Dedifferentiated amniotic fluid mesenchymal stem cell (primary cell): ENCODE data around the gene B4GALNT2.
"Not testable (repeated sequence)": the region's sequence is repeated elsewhere in the genome, so short reads cannot be mapped to it uniquely, and the experiment has no call there.

Experiments
- DNase-seq: peaks from one replicate; pipeline ENCODE4 v3.0.0-alpha.2; 2016; ENCODE audit errors: extremely low spot score

Gene B4GALNT2

GRCh38 chr17:49121696-49122292, 10.8 kb upstream of the B4GALNT2 start:
- no peak for DNase-seq

DNA sequence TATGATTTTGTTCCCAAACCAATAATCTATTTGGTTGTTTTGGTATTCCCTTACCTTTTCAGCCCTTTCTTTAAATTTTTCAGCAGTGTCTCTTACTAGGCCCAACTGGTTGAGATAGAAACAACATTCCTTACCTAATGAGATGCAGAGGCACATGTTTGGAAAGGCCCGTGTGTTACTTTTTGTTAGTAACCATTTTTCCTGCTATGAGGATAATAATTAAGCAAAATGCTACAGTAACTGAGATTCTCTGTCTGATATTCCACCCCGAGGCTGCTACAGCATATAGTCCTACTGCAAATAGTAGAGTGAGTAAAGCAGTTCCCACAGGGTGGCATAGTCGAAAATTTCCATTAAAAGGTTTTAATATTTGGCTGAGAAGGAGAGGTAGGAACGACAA, 10.0 kb upstream of the B4GALNT2 start:
- no peak for DNase-seq

DNA sequence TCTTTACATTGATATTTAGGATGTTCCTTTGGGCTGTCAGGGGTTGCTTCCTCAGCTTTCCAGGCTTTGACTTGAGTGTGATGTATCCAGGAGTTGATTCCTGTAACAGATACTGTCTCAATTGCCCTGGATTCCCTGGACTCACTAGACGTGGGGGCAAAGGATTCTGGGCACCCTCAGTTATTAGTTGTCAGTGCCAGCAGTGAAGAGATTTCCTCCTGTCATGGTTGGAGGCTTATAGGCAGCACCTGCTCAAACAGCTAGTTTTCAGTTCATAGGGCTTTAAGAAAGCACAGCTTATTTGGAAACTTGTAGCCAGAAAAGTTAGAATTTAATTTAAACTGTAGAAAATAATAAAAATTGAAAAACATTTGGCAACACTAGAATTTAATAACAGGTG, 9.5 kb upstream of the B4GALNT2 start:
- DNase-seq, result no peak

GRCh38 chr17:49125449-49125848, 7.1 kb upstream of the B4GALNT2 start:
- DNase-seq, result no peak

DNA sequence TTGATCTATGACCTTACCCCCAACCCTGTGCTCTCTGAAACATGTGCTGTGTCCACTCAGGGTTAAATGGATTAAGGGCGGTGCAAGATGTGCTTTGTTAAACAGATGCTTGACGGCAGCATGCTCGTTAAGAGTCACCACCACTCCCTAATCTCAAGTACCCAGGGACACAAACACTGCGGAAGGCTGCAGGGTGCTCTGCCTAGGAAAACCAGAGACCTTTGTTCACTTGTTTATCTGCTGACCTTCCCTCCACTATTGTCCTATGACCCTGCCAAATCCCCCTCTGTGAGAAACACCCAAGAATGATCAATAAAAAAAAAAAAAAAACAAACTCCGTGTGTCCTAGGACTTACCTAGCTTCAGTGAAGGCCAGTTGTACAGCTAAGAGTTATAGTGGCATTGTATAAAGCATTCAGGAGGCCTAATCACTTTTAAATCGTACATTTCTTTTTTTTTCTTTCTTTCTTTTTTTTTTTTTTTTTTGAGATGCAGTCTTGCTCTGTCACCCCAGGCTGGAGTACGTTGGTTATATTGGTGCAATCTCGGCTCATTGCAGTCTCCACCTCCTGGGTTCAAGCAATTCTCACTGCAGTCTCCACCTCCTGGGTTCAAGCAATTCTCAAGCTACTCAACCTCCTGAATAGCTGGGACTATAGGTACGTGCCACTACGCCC, 6.2 kb upstream of the B4GALNT2 start:
- DNase-seq, result not testable (repeated sequence)

DNA sequence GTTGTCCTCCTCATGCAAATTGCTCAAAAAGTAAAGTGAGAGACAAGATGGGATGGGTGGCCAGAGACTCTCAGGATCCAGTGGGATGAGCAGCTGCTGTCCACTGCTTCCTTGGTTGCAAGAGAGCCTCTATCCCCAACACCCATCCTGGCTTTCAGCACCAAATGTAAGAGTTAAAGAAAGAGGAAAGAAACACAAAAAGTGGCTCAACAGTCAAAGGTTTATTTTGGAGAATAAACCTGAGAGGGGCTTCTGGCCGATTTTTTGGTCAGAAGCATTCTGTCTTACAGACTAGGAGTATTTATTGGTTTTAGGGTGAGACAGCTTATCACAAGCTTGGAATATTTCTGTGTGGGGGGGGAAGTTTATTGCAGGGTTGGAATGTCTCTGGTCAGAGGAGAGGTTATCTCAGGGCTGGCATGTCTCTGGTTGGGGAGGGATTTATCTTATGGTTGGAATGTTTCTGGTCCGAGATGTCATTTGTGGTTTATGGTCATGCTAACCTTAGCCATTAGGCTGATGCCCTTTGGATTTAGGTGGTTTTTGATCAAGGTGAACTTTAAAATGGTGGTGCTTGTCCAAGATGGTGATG, 3.1 kb upstream of the B4GALNT2 start:
- DNase-seq, result not testable (repeated sequence)

DNA sequence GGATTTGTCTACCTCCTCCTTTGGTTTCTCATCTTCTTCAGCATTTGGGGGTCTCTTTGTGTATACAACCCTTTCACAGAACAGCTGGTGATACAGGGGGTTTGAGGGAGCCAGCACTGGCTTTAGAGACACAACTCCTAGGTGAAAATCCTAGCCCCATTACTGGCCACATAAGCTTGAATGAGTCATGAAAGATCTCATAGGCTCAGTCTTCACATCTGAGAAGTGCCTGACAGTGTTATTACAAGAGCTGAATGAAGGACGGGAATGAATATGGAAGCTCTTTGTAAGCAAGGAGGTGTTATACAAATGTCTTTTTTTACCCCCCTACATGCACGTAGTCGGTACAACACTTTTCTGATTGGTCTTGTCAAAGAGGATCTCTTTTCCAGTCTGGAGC, 1.7 kb upstream of the B4GALNT2 start:
- no peak for DNase-seq

GRCh38 chr17:49132317-49132698, 261 bp upstream of the B4GALNT2 start:
- no peak for DNase-seq

- no peak for DNase-seq
Measured at GRCh38 chr17:49136335-49136734, 3.8 kb downstream of the B4GALNT2 start.

DNA sequence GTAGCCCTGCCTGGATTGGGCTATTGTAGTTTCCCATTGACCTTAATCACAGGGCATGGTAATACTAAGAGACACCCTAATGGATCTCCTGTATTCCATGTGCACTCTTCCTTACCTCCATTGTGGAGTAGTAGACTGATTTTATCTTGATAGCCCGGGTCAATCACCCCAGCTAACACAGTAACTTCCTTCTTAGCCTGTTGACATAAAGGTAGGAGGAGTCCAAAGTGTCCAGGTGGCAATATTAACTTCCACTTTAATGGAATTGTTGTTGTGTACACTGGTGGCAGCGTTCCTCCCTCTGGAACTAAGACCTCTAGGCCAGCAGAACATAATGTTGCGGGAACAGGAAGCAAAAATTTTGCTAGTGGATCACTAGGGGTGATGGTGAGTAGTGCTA, 13.1 kb downstream of the B4GALNT2 start:
- DNase-seq, result not testable (repeated sequence)

DNA sequence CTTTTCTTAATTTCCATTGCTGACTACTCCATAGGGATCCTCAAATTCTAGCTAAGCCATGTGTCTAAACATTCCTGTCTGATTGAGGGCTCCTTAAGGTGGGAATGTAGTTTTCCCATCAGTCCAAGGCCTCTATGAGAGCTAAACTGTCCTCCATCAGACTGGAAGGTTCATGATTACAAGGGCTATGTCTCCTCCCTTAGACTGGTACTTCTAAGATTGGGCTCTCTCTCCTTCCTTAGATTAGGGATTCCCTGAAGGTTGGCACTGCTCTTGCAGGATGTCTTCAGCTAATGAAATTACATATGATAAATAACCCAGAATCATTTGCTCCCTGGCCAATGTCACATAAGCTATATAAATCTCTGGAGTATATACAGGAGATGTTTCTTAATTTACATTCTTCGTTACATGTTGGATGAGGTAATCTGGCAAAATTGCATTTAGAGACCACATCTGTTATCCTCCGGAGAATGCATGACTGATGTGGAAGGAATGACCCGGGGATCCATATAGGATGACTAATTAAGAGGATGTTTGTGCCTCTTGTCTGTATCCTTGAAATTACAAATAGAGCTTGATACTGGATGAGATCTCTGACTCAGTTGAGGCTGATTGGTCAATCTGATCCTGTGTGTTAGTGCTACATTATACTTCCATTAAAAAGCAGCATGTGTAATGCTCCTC, 14.2 kb downstream of the B4GALNT2 start:
- peak; percentile 94 for DNase-seq

DNA sequence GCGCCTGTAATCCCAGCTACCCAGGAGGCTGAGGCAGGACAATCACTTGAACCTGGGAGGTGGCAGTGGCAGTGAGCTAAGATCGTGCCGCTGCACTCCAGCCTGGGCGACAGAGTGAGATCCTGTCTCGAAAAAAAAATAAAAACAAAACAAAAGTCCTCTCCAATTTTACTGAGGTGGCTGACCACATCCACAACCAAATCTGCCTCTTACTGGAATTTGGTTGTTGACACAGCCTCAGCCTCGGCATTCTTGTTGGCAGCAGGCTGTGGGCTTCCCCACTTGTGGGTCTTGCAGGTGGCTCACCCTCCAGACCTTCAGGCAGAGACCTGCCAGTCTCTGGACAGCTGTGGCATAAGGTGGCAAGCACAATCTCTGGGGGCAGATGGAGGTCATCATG, 15.6 kb downstream of the B4GALNT2 start:
- DNase-seq, result no peak

DNA sequence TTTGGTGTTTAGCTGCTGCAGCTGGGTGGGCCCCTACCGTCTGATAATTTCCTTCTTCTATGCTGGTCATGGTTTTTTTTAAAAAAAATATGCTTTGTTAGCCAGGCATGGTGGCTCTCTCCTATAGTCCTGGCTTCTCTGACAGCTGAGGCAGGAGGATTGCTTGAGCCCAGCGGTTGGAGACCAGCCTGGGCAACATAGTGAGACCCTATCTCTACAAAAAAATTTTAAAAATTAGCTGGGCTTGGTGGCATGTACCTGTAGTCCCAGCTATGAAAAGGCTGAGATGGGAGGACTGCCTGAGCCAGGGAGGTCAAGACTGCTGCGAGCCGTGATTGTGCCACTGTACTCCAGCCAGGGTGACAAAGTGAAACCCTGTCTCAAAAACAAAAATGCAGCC, 19.4 kb downstream of the B4GALNT2 start:
- no peak for DNase-seq

DNA sequence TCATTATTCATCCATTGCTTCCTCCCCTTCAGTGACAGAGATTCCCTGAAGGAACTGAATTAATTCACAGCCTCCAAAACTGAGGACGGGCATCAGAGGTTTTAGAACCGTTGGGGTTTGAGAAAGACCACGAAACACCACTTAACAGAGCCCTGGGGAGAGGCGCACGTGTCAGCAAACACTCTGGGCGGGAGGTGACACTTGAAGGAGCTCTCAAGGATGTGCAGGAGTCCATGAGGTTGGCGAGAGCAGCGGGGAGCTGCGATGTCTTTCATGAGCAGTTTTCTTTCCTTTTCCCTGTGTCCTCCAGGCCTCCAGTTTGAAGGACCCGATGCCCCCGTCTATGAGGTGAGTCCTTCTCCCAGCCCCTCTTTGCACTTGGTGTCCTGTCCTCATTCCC, 23.7 kb downstream of the B4GALNT2 start:
- DNase-seq, result no peak

DNA sequence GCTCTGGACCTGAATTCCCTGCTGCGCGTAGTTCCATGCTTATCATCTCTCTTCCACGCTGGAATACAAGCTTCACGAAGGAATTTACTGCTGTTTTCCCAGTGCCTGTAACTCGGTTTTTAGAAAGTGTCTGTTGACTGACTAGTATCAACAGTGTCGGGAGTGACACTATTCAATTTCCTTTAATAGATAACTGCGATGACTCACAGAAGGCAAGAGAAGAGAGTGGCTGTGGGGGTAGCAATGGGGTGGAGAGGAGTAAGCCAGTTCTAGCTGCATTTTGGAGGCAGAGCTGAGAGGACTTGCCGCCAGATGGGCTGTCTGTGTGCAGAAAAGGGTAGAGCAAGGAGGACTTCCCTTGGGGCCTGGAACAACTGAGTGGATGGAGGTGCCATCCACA, 25.2 kb downstream of the B4GALNT2 start:
- no peak for DNase-seq

DNA sequence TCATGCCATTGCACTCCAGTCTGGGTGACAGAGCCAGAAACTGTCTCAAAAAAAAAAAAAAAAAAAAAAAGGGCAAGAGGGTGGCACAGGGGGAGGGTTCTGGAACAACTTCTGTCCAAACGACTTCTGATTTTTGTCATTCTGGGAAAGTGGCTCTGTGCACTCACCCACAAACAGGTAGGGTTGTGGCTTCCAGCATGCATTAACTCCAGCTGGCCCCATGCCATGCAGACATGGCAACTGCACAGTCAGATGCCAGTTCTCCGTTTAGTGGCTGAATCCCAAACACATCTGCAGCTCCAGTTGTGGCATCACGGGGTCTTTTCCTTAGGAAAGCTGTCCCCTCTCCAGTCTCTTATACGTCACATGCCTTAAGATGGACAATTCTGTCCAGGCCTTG, 30.3 kb downstream of the B4GALNT2 start:
- no peak for DNase-seq

- DNase-seq, result no peak
Measured at GRCh38 chr17:49165143-49165542, 32.6 kb downstream of the B4GALNT2 start.

DNA sequence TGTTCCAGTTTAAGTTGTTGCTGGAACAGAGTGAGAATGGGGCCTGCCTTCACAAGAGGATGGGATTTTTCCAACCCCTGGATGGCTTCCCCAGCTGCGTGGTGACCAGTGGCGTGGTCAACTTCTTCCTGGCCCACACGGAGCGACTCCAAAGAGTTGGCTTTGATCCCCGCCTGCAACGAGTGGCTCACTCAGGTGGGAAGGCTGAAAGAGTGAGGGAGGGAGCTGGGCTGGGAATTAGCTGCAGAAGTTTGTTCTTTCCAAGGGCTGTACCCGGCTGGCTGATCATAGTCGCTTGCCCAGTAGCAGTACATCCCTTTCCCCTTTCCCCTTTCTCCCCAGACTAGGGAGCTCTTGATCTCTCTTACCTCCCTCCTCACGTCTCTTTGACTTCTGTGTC, 36.1 kb downstream of the B4GALNT2 start:
- DNase-seq, result no peak

- no peak for DNase-seq
Measured at GRCh38 chr17:49170216-49170615, 37.6 kb downstream of the B4GALNT2 start.

DNA sequence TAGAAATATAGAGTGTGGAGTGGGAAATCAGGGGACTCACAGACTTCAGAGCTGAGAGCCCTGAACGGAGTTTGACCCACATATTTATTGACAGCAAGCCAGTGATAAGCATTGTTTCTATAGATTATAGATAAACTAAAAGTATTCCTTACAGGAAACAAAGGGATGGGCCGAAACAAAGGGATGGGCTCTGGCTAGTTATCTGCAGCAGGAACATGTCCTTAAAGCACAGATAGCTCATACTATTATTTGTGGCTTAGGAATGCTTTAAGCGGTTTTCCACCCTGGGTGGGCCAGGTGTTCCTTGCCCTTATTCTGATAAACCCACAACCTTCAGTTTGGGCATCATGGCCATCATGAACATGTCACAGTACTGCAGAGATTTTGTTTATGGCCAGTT, 38.1 kb downstream of the B4GALNT2 start:
- not testable (repeated sequence) for DNase-seq

GRCh38 chr17:49175978-49176377, 43.4 kb downstream of the B4GALNT2 start:
- not testable (repeated sequence) for DNase-seq

GRCh38 chr17:49180303-49180702, 47.7 kb downstream of the B4GALNT2 start:
- peak; percentile 57 for DNase-seq
